ENCODE measurements around the gene ODAD4.
"Not testable (repeated sequence)": the region's sequence is repeated elsewhere in the genome, so short reads cannot be mapped to it uniquely, and the experiment has no call there.

Gene ODAD4

DNA sequence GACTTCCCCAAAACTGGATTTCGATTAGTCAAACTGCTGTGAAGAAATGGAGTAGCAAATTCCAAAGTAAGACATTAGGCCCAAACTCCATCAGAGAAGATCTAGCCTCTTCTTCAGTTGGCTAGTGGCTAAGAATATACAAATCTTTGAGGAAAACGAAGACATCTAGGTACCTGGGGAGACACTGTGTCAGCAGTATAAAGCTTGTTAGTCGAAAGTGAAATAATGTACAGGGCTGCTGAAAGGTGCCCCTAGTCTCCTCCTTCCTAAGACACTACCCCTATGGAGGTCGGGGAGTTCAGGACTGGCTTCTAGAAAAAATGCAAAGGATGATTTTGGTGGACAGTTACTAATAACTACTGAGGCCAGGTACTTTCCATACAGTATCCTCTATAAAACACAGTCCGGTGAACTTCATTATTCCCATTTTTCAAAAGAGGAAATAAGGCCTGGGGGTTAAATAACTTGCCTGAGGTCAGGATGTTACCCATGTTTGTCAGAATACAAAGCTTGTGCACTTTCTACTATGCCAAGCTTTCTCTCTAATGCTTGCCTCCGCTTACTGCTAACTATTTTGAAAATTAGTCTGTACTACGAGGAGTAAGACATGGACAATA, 71.9 kb downstream of the ODAD4 start:
- no peak for DNase-seq (ENCODE audit: low read depth)

DNA sequence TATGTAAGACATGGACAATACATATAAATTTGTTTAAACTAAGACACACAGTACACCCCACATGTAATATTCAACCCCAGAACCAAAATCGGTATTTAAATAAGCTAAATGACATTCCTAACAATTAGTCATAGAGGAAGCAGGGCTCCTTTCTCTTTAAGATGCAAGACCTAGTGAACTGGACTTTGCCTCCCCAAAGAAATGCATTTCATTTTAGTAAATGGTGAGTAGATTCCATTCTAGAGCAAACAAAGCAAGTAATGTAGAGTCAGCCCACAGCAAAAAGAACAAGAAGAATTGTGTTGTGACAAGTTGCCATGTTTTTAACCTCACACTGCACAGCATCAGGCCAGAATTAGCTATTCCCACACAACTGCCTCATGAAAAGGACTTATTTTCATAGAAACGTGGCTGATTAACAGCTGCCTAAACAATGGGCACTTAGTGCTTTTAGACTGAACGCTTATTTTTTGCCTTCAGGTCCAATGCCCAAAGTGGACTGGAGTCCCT, 72.4 kb downstream of the ODAD4 start:
- DNase-seq (ENCODE audit: low read depth): peak; percentile 72

DNA sequence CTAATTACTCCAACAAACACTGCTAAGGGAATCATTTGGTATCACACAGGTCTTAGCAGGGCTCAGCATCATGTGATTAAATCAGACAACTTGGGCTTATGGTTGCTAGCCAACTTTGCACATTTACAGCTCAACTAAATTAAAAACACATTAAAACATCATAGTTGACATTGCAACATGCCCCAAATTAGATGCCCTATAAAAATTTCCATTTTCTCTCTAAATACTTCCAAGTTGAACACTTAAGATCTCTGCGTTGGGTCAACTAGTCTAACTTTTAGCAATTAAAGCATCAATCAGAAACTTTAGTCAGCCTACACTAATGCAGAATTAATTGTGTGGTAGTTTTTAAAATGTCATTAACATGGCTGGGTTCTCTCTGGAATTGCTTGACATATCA, 74.7 kb downstream of the ODAD4 start:
- peak; percentile 52 for DNase-seq (ENCODE audit: low read depth)

DNA sequence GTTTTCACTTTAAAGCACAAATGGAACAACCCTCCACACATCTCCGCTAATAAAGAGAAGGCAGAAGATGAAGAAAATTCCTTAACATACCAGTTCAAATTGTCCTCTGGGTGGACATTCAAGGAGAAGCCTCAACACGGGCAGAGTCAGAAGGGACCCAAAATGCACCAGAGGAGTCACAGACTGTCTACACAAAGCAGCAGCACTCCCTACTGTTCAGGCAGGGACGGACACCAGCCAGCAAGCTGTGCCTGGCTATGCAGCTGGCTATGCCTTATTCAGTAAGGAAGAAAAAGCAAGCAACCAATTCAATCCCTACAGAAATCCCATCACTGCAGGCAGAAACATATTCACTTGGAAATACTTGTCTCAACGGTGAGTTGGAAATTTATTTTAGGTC, 78.8 kb downstream of the ODAD4 start:
- DNase-seq (ENCODE audit: low read depth): peak; percentile 12

DNA sequence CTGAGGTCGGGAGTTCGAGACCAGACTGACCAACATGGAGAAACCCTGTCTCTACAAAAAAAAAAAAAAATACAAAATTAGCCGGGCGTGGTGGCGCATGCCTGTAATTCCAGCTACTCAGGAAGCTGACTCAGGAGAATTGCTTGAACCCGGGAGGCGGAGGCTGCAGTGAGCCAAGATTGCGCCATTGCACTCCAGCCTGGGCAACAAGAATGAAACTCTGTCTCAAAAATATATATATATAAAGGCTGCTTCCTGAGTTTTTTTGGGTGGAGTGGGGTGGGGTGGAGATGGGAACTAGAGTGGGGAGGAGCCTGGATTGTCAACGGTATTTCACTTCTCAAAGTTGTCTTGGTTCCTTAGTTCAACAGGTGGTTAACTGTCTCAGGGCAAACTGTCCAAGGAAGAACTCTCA, 79.9 kb downstream of the ODAD4 start:
- DNase-seq (ENCODE audit: low read depth): peak; percentile 65

DNA sequence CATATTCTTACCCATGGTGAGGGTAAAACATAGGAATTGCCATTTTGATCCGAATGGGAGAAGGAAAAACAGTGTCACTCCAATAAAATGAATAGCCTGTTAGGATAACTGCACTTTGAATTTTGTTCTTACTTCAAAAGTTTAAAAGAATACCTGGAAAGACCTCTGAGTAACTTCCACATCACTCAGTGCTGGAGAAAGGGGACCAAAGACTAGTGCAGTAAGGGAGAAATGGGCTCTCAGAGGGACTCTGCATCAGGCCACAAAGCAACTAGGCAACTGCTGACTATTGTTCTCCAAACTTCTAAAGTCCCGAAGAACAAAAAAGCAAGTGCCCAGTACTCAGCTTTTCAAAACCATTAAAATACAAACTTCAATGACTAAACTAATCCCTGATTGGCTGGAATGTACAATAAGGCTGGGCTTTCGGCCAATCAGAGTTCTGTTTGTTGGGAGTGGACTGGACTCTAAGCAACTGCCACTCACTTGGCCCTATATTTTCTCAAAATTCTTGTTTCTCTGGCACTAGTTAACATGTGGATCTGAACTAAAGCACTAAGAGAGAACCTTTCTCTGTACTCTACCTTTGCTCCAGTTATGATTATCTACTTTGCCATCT, 80.6 kb downstream of the ODAD4 start:
- DNase-seq (ENCODE audit: low read depth): peak; percentile 40

DNA sequence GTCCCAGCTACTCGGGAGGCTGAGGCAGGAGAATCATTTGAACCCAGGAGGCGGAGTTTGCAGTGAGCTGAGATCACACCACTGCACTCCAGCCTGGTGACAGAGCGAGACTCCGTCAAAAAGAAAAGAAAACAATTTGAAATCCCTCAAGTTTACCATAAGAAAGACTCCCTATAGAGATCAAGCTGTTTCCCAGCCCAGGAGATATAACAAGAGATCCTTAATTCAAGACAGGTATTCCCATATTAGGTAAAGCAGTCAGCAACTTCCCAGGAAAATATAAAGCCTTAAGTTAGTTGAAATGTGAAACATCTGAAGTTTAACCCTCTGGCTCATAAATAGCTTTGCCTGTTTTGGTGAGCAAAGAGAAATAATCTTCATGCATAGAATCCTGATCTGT, 81.9 kb downstream of the ODAD4 start:
- DNase-seq (ENCODE audit: low read depth): not testable (repeated sequence)

DNA sequence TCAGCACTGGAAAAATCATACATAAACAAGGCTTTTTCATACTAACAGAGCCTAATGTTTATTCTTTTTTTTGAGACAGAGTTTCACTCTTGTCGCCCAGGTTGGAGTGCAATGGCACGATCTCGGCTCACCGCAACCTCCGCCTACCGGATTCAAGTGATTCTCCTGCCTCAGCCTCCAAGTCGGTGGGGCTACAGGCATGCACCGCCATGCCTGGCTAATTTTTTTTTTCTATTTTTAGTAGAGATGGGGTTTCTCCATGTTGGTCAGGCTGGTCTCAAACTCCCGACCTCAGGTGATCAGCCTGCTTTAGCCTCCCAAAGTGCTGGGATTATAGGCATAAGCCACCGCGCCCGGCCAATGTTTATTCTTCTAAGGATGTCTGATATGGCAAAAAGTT, 83.3 kb downstream of the ODAD4 start:
- DNase-seq (ENCODE audit: low read depth): not testable (repeated sequence)
